Common myeloid progenitor, CD34-positive (primary cell): ENCODE results near the gene NT5C1A.
A peak's percentile ranks its signal among the peaks of the same experiment; 100 is the strongest.

ENCODE experiments used
- CTCF ChIA-PET: fragments of 350-600 bp; sonication (Branson Sonifier 250); formaldehyde crosslinking; loops from one replicate; lab custom pipeline; 2021; ENCODE audit warnings: antibody characterized with exemption; lab: Charles Lee
- POLR2A ChIA-PET: fragments of 350-600 bp; sonication (Branson Sonifier 250); formaldehyde crosslinking; loops from one replicate; lab custom pipeline; 2021; ENCODE audit warnings: antibody characterized with exemption; lab: Charles Lee
- DNase-seq, 3 donors: peaks; one replicate each; pipeline versions ENCODE4 v3.0.0 to v3.0.0-alpha.2; 2013
- H3K27ac ChIP-seq, 2 experiments: 1 replicate in 1 of 2; 2 replicates in 1 of 2; pipeline ENCODE4 v1.7.0; 2013; ENCODE audit warnings: inconsistent platforms in 2 of 2, low read length in 2 of 2, mild to moderate bottlenecking in 2 of 2, low read depth in 1 of 2, moderate library complexity in 1 of 2; ENCODE audit not compliant: severe bottlenecking in 2 of 2, insufficient read depth in 1 of 2, poor library complexity in 1 of 2
- H3K27me3 ChIP-seq, 5 experiments: replicated peaks in 2 of 5; 1 replicate in 3 of 5; 2 replicates in 2 of 5; pipeline versions ENCODE4 v1.6.1 to v1.7.0; 2013; ENCODE audit warnings: low read length in 4 of 5, mild to moderate bottlenecking in 2 of 5, moderate library complexity in 2 of 5, inconsistent platforms in 1 of 5; ENCODE audit not compliant: insufficient read depth in 5 of 5, control insufficient read depth in 4 of 5
- H3K36me3 ChIP-seq, 4 experiments: 1 replicate in 2 of 4; 2 replicates in 2 of 4; pipeline versions ENCODE4 v1.6.1 to v1.7.0; 2013; ENCODE audit warnings: low read length in 3 of 4, control low read depth in 1 of 4, mild to moderate bottlenecking in 1 of 4; ENCODE audit not compliant: control insufficient read depth in 4 of 4, insufficient read depth in 4 of 4
- H3K4me1 ChIP-seq, 4 experiments: 1 replicate in 3 of 4; 2 replicates in 1 of 4; pipeline versions ENCODE4 v1.6.1 to v1.7.1; 2013; ENCODE audit warnings: low read length in 3 of 4, mild to moderate bottlenecking in 3 of 4, control low read depth in 1 of 4, inconsistent platforms in 1 of 4, moderate library complexity in 1 of 4; ENCODE audit not compliant: control insufficient read depth in 4 of 4, insufficient read depth in 4 of 4; ENCODE audit errors: control extremely low read depth in 1 of 4
- H3K4me3 ChIP-seq, 7 experiments: 1 replicate in 4 of 7; 2 replicates in 3 of 7; pipeline versions ENCODE4 v1.5.1 to v1.7.0; 2013; ENCODE audit warnings: mild to moderate bottlenecking in 7 of 7, low read length in 6 of 7, moderate library complexity in 6 of 7, inconsistent platforms in 2 of 7, low read depth in 2 of 7, control low read depth in 1 of 7; ENCODE audit not compliant: insufficient read depth in 4 of 7, control insufficient read depth in 1 of 7; ENCODE audit errors: extremely low read depth in 1 of 7
- H3K9me3 ChIP-seq, 5 experiments: 1 replicate in 4 of 5; 2 replicates in 1 of 5; pipeline versions ENCODE4 v1.6.1 to v1.7.1; 2013; ENCODE audit warnings: low read length in 4 of 5, mild to moderate bottlenecking in 2 of 5, inconsistent platforms in 1 of 5, low read depth in 1 of 5, moderate library complexity in 1 of 5; ENCODE audit not compliant: control insufficient read depth in 4 of 5, insufficient read depth in 2 of 5; ENCODE audit errors: control extremely low read depth in 1 of 5
- WGBS: methylation state at CpG from one replicate; pipeline ENCODE4 v1.1.5; 2013; ENCODE audit not compliant: insufficient coverage; 5-methylcytosine and 5-hydroxymethylcytosine counted together

NT5C1A gene

DNA sequence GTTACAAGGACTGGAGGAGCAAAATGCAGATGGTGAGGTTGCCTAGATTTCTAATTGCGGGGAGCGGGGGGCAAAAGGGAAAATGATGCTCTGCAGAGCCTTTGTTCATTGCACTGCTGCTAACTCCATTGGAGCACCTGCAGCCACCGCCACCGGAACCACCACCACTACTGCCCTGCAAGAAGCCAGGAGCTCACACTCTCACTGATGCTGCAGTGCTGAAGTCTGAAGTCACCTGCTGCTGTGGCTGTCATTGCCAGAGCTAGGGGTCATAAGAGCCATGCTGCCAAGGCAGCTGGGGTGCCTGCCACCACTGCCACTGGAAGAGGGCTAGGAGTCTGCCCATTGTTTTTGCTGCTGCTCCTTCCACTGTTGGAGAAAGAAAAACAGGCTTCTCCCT lies 26.7 kb upstream of the NT5C1A start:
- POLR2A ChIA-PET, result no interaction called here
- no peak overlapping the region for H3K27ac ChIP-seq
- no peak overlapping the region for H3K4me3 ChIP-seq
- CTCF ChIA-PET, result interaction anchor here (1.2 to 2.5 kb wide), 2 partner anchors 12 to 55 kb away, joined by 3 to 6 read pairs; no protein-coding TSS in a partner anchor
- H3K9me3 ChIP-seq, result peaks cover 0 to 3% (median 0%) of the 10 kb centered on the region in 5 experiments
- H3K36me3 ChIP-seq, result no peaks in the 10 kb centered on the region
- peaks cover 0 to 2% (median 0%) of the 10 kb centered on the region in 4 experiments for H3K4me1 ChIP-seq
- WGBS, result 96% methylated on average over 4 of the region's 4 CpGs
- H3K27me3 ChIP-seq, result peaks cover 5 to 53% (median 26%) of the 10 kb centered on the region in 5 experiments
- DNase-seq, result no peak

DNA sequence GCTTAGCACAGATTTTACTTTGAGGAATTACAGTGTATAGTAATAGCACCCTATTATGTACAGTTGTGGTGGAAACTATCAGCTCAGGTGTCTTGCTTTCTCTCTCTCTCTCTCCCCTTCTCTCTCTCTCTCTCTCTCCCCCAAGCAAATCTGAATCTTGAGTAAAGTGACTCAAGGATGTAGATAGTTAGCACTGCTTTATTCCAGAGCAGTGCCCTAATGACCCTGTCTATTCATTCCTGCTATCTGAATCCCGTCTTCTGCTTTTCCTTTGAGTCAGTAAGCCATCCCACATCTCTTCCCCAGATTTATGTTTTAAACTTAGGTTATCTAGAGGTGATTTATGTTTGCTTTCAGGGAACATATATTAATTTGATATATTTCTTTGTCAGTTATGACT lies 24.5 kb upstream of the NT5C1A start:
- peaks cover 5 to 74% (median 31%) of the 10 kb centered on the region in 5 experiments for H3K27me3 ChIP-seq
- H3K36me3 ChIP-seq, result no peaks in the 10 kb centered on the region
- POLR2A ChIA-PET, result no interaction called here
- no peak for DNase-seq
- peaks cover 0 to 3% (median 0%) of the 10 kb centered on the region in 5 experiments for H3K9me3 ChIP-seq
- H3K4me3 ChIP-seq, result no peak overlapping the region
- CTCF ChIA-PET, result interaction anchor here (1.1 to 1.5 kb wide), 2 partner anchors 21 to 23 kb away, joined by 4 read pairs; no protein-coding TSS in a partner anchor
- 83% methylated on average over 1 of the region's 1 CpG for WGBS
- no peak overlapping the region for H3K27ac ChIP-seq
- H3K4me1 ChIP-seq, result peaks cover 0 to 13% (median 6%) of the 10 kb centered on the region in 4 experiments

DNA sequence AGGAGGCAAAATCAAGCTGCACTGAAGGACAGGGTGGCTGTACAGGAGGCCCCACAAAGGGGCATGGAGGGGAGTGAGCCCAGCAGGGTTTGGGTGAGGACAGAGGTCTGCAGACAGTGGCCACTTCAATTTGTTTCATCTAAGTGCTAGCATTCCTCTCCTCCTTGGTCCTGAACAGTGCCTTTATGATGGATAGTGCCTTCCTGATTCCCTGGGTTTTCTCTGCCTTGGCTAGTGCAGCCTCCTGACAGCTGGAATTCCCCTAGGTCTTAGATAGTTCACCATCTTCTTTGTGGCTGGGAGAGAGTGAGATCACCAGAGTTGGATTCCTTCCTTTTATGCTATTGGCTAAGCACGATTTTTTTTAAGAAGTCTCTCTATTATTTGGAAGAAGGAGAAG lies 23.1 kb upstream of the NT5C1A start:
- H3K27ac ChIP-seq, result no peak overlapping the region
- peaks cover 0 to 21% (median 13%) of the 10 kb centered on the region in 4 experiments for H3K4me1 ChIP-seq
- no peaks in the 10 kb centered on the region for H3K36me3 ChIP-seq
- DNase-seq, result no peak
- H3K9me3 ChIP-seq, result peaks cover 0 to 3% (median 0%) of the 10 kb centered on the region in 5 experiments
- WGBS, result no CpG with 5 or more reads among the region's 1 CpG
- H3K4me3 ChIP-seq, result no peak overlapping the region
- POLR2A ChIA-PET, result no interaction called here
- CTCF ChIA-PET, result interaction anchor here (1.1 kb wide), 1 partner anchor 277 kb away, joined by 3 read pairs; no protein-coding TSS in a partner anchor
- H3K27me3 ChIP-seq, result peaks cover 5 to 88% (median 38%) of the 10 kb centered on the region in 5 experiments

DNA sequence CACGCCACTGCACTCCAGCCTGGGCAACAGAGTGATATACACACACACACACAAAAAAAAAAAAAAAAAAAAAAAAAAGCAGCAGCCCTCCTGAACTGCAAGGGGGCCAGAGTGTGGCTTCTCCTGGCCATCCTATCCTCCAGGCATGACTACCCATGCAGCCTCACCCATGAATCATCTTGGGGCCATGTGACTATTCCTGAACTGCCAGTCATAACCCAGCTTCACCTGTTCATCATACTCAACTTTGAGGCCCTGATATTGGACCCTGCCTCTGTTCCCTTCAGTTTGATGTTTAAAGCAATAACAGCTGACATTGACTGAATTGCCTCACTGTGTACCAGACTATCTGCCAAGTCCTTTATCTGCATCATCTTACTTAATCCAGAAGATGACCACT lies 22.1 kb upstream of the NT5C1A start:
- no CpG with 5 or more reads among the region's 1 CpG for WGBS
- Histone ChIP-seq H3K27me3 (peaks cover 7 to 94% (median 40%) of the 10 kb centered on the region in 5 experiments), H3K27ac (no peak overlapping the region), H3K4me1 (peaks cover 0 to 21% (median 13%) of the 10 kb centered on the region in 4 experiments), H3K36me3 (no peaks in the 10 kb centered on the region), H3K9me3 (peaks cover 0 to 3% (median 0%) of the 10 kb centered on the region in 5 experiments), H3K4me3 (no peak overlapping the region)
- ChIA-PET CTCF (interaction anchor here (1.1 to 3.3 kb wide), 3 partner anchors 23 to 278 kb away, joined by 3 to 16 read pairs (median 11); partner anchors contain the start of gene NT5C1A), POLR2A (no interaction called here)
- DNase-seq, result no peak

DNA sequence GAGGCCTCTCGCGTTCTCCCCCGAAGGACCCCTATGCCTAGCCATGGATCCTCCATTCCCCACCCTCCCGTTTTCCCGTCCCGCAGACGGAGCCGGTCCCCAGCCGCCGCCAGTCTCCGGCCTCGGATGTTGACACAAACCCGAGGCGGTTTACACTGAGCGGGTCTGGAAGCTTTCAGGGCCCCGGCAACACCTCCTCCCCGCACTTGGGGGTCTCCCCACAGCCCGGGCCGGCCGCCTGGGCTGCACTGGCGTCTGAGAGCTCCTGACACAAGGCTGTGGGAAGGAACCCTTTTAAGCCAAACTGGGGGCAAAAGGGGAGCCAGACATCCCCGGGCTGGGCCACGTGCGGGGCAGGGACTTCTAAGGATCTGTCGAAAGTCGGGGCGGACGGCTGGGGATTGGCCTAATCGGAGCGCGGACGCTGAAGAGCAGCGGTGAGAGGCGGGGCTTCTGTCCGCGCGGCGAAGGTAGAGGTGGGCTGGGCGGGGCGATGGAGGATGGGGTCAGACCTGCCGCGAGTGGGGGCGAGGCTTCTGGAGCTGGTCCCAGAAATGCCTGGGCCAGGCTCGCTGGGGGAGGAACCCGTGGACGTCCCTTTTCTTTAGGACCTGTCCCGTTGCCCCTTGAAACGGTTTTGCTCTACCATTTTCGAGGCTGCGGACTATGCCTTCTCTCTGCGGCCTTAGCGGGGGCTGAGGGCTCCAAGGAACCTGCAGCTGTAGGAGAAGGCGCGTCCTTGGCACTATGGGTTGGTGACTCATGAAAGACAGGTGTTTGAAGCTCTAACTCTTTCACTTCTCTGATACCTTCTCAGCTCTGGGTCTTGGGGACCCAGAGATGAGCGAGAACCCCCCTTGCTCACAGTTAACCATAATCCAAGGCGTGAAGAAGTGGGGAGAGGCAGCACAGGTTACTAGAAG lies 20.5 kb upstream of the NT5C1A start:
- no peaks in the 10 kb centered on the region for H3K9me3 ChIP-seq
- ChIA-PET POLR2A (no interaction called here), CTCF (interaction anchor here (1.0 to 4.5 kb wide), 5 partner anchors 9 to 107 kb away, joined by 3 to 21 read pairs (median 11); partner anchors contain the start of gene NT5C1A)
- WGBS, result 10% methylated on average over 35 of the region's 56 CpGs
- DNase-seq, result peak in 2 of 3 donors; percentile 17 to 33
- peak overlapping the region in 3 of 7 experiments; percentile 50 to 64 (median 56) for H3K4me3 ChIP-seq
- no peaks in the 10 kb centered on the region for H3K36me3 ChIP-seq
- no peak overlapping the region for H3K27ac ChIP-seq
- peaks cover 0 to 21% (median 13%) of the 10 kb centered on the region in 4 experiments for H3K4me1 ChIP-seq
- peaks cover 8 to 98% (median 45%) of the 10 kb centered on the region in 5 experiments for H3K27me3 ChIP-seq

DNA sequence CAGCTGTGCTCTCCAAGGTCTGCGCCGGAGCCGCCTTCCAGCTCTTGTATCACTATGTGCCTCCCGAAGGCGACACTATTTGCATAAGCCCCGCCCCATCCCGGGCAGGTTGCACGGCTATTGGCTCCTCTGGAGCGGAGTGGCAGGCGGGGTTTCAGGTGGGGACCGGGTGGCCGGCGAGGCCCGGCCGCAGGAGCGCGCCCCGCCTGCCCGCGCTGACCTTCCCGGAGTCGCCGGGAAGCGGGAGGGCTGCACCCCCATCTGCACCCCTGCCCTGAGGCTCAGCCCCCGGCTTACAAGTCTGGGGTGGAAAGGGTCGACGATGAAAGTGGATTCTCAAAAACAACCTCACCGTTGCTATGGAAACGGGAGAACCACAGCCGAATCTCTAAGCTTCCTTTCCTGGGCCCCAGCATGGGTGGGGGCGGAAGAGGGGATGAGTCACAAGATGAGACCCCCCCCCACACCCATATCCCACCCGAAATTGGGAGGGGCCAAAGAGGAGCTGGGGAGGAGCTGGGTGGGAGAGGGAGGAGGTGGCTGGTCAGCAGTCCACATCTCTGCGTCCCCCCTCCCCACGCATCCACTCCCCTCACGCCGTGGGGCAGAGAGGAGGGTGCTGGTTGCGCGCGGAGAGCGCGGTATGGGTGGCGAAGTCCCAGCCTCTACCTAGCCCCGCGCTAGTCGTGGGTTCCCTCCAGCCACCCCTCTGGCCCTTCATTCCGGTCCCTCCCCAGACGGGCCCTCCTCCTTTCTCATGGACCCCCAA lies 19.7 kb upstream of the NT5C1A start, which contains the start of gene HPCAL4:
Gene HPCAL4 (minus strand): TSS at position 51 of the 769 bp plus-strand sequence. CDS start 6,830 bp downstream, outside the sequence.
- Histone ChIP-seq H3K4me1 (peaks cover 0 to 21% (median 13%) of the 10 kb centered on the region in 4 experiments), H3K27me3 (peaks cover 8 to 98% (median 43%) of the 10 kb centered on the region in 5 experiments), H3K36me3 (no peaks in the 10 kb centered on the region), H3K9me3 (no peaks in the 10 kb centered on the region), H3K4me3 (peak within 1 kb of the TSS in 5 of 7 experiments; percentile 10 to 67 (median 50)), H3K27ac (no peak within 1 kb of the TSS)
- DNase-seq, result peak; percentile 80 to 91 (median 90)
- 7% methylated on average over 33 of the region's 47 CpGs for WGBS
- ChIA-PET CTCF (interaction anchor here (3.1 to 4.5 kb wide), 3 partner anchors 10 to 34 kb away, joined by 11 to 21 read pairs (median 16); partner anchors contain the start of gene NT5C1A), POLR2A (no interaction called here)
